Activated naive CD4-positive, alpha-beta T cell treated with anti-CD3 and anti-CD28 coated beads for 36 hours (primary cell): ENCODE measurements around the gene CAMK1D. TPM values are rescaled to one million over a fixed set of nuclear protein-coding genes. Genes with fewer than 3 reads are reported as not detected.

Source experiments
- CTCF ChIA-PET: fragments of 350-600 bp; sonication (Branson Sonifier 250); formaldehyde crosslinking; loops from one replicate; lab custom pipeline; 2021; ENCODE audit warnings: antibody characterized with exemption; lab: Charles Lee
- DNase-seq: peaks from one replicate; pipeline ENCODE4 v3.0.0-alpha.2; 2020
- H3K27ac Mint-ChIP-seq: one replicate; pipeline ENCODE4 v1.8.0; 2021; ENCODE audit warnings: mild to moderate bottlenecking, mixed read lengths
- H3K27me3 Mint-ChIP-seq: one replicate; pipeline ENCODE4 v1.8.0; 2021; ENCODE audit warnings: low read depth, mixed read lengths
- H3K36me3 Mint-ChIP-seq: one replicate; pipeline ENCODE4 v1.8.0; 2021; ENCODE audit warnings: low read depth, mixed read lengths
- H3K4me1 Mint-ChIP-seq: one replicate; pipeline ENCODE4 v1.8.0; 2021; ENCODE audit warnings: low read depth, mixed read lengths
- H3K4me3 Mint-ChIP-seq: one replicate; pipeline ENCODE4 v1.8.0; 2021; ENCODE audit warnings: mild to moderate bottlenecking, moderate library complexity, mixed read lengths
- H3K9me3 Mint-ChIP-seq: one replicate; pipeline ENCODE4 v1.8.0; 2021; ENCODE audit warnings: mixed read lengths
- intact Hi-C: fragments of 100-400 bp; cut with micrococcal nuclease; formaldehyde crosslinking; loops from one replicate; pipeline ENCODE4 v1.15.1; 2023
- total RNA-seq, 2 experiments: library from RNA; stranded (reverse); gene quantifications; one replicate each; pipeline ENCODE4 v1.2.3, GENCODE V29; 2021

Gene CAMK1D
- total RNA-seq, 2 experiments from 2014 or later = 9.5 to 11.3 TPM

DNA sequence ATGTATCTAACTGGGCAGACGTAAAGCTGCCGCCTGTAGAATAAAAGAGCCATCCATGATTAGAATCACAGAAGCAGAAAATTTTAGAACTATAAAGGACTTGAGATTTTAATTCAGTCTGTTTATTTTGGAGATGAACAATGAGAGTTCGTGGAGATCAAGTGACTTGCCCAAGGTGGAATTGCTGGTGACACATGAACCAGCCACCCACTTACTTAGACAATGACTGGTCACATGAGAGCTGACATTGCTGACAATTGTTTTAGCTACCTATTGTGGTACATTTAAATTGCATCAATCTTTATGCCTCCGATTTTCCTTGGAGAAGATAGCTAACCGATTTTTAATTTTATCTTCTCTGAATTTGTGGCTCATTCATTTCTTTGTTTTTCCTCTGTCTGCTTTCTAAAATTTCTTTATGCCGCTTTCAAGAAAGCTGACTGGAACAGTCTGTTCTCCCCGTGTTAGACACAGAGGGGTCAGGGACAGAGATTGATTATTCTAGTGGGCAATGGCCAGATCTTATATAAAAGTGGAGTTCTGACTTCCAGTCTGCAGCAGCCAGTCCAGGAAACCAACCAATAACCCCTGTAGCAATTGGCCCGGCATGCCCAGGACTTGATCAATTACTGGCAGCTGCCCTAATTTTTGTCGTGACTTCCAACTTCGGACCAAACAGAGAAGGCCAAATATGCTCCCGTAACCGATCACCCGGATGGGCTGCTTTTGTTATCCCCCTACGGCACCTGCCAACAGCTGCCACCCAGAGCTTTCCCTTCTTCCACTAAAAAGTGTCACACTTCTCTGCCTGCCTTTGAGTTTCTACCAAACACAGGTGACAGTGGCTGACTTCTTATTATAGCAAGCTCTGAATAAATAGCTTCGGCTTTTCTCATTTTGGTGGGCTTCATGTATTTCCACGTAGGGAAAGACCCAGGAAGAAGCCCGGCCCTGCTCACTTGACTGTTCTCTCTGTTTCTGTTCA lies 241.6 kb downstream of the CAMK1D start:
- peaks cover 81% of the 10 kb centered on the region for H3K4me1 Mint-ChIP-seq
- peak; percentile 13 for DNase-seq
- intact Hi-C loops = loop anchor here (2.0 to 5.0 kb wide), 3 partner anchors 44 to 244 kb away; partner anchors contain the start of gene CAMK1D
- peaks cover 6% of the 10 kb centered on the region for H3K36me3 Mint-ChIP-seq
- CTCF ChIA-PET = interaction anchor here (0.7 to 2.2 kb wide), 3 partner anchors 9 to 540 kb away, joined by 3 to 8 read pairs (median 4); no protein-coding TSS in a partner anchor
- no peaks in the 10 kb centered on the region for H3K27me3 Mint-ChIP-seq
- H3K27ac Mint-ChIP-seq = peak overlapping the region; percentile 3
- H3K4me3 Mint-ChIP-seq = peak overlapping the region; percentile 5
- no peaks in the 10 kb centered on the region for H3K9me3 Mint-ChIP-seq

DNA sequence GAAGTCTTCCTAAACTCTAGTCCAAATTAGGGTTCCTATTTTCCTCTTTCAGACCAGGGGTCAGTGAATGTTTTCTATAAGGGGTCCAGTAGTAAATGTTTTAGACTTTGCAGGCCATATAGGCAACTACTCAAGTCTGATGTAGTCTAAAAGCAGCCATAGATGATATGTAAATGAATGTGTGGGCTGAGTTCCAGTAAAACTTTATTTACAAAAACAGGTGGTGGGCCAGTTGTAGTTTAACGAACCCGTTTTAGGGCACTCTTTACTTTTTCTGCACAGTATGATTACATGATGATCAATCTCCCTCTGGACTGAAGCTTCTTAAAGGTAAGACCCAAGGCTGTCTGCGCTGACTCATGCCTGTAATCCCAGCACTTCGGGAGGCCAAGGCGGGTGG lies 243.6 kb downstream of the CAMK1D start:
- Mint-ChIP-seq H3K36me3 (peaks cover 6% of the 10 kb centered on the region), H3K9me3 (no peaks in the 10 kb centered on the region), H3K4me1 (peaks cover 79% of the 10 kb centered on the region), H3K4me3 (no peak overlapping the region), H3K27me3 (no peaks in the 10 kb centered on the region), H3K27ac (peak overlapping the region; percentile 6)
- intact Hi-C loops = loop anchor here (5.0 kb wide), 2 partner anchors 46 to 246 kb away; partner anchors contain the start of gene CAMK1D
- no peak for DNase-seq
- CTCF ChIA-PET = interaction anchor here (1.0 kb wide), 1 partner anchor 63 kb away, joined by 3 read pairs; no protein-coding TSS in a partner anchor

DNA sequence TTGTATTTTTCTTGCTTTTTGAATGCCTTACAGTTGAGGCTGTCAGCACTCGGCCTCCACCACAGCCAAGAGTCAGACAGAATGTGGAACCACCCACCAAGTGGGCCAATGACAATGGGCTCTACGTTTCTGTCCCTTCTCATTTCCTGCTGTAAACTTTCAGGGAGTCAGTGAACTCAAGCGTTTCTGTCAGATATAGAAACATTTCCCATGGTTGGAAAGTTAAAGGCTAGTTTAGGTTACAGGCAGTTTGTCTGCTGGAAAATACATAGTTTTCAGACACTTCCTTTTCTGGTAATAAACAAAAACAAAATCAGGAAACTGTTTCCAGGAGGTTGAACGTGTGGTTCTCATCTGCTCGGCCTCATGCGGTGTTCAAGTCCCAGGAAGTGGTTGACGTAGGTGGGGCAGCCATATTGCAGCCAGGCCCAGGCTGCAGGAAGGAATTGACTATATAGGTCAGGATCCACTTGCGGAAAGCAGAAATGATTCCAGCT lies 245.1 kb downstream of the CAMK1D start:
- intact Hi-C loops = loop anchor here (5.0 kb wide), 2 partner anchors 47 to 247 kb away; partner anchors contain the start of gene CAMK1D
- peak; percentile 67 for DNase-seq
- CTCF ChIA-PET = interaction anchor here (0.8 kb wide), 1 partner anchor 132 kb away, joined by 3 read pairs; no protein-coding TSS in a partner anchor

DNA sequence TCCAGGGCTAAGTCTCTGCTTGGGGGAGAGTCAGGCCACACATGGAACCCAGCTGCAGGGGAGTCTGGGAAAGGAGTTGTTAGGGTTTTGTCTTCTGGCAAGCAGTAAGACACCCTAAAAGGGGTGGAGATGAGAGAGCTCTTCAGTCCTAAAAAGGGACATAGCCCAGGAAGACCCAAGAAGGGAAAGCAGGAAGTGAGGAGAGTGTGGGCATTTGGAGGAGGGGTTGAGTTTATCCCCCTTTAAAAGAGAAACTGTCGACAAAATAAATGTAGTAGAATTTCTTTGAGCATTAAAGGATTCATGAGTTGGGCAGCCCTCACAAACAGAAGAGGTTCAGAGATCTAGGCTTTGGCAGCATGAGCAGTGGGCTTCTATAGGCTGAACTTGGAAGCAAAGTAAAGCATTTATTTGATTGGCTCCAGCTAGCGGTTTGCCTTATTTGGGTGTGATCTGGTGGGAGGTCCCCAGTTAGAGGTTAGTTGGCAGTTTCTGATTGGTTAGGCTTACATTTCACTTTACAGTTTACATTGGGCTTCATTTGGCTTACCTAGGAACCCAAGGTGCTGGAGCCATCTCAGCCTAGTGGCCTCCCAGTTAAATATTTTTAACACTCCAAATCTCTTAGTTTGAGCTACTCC lies 246.7 kb downstream of the CAMK1D start:
- intact Hi-C loops = no loop called here
- Mint-ChIP-seq H3K36me3 (peaks cover 6% of the 10 kb centered on the region), H3K4me3 (no peak overlapping the region), H3K4me1 (peaks cover 61% of the 10 kb centered on the region), H3K27ac (no peak overlapping the region), H3K27me3 (no peaks in the 10 kb centered on the region), H3K9me3 (no peaks in the 10 kb centered on the region)
- CTCF ChIA-PET = no interaction called here
- DNase-seq = no peak

More for the DNA sequence above, 245.1 kb downstream of the CAMK1D start:
- Mint-ChIP-seq H3K9me3 (no peaks in the 10 kb centered on the region), H3K27me3 (no peaks in the 10 kb centered on the region), H3K4me1 (peaks cover 76% of the 10 kb centered on the region), H3K36me3 (peaks cover 6% of the 10 kb centered on the region), H3K27ac (peak overlapping the region; percentile 83), H3K4me3 (peak overlapping the region; percentile 30)

- Mint-ChIP-seq H3K27ac (no peak overlapping the region), H3K4me1 (peaks cover 51% of the 10 kb centered on the region), H3K27me3 (no peaks in the 10 kb centered on the region), H3K36me3 (peaks cover 6% of the 10 kb centered on the region), H3K4me3 (no peak overlapping the region), H3K9me3 (no peaks in the 10 kb centered on the region)
- CTCF ChIA-PET = no interaction called here
- intact Hi-C loops = no loop called here
- no peak for DNase-seq
These were observed 247.8 kb downstream of the CAMK1D start for GRCh38 chr10:12597176-12597575.

- H3K4me3 Mint-ChIP-seq = no peak overlapping the region
- no peaks in the 10 kb centered on the region for H3K27me3 Mint-ChIP-seq
- peaks cover 6% of the 10 kb centered on the region for H3K36me3 Mint-ChIP-seq
- CTCF ChIA-PET = no interaction called here
- peaks cover 47% of the 10 kb centered on the region for H3K4me1 Mint-ChIP-seq
- H3K9me3 Mint-ChIP-seq = no peaks in the 10 kb centered on the region
- intact Hi-C loops = no loop called here
- no peak overlapping the region for H3K27ac Mint-ChIP-seq
- DNase-seq = no peak
These were observed 248.7 kb downstream of the CAMK1D start for GRCh38 chr10:12597788-12598765.

GRCh38 chr10:12600652-12601051 lies 251.3 kb downstream of the CAMK1D start:
- intact Hi-C loops = no loop called here
- H3K9me3 Mint-ChIP-seq = no peaks in the 10 kb centered on the region
- H3K27me3 Mint-ChIP-seq = no peaks in the 10 kb centered on the region
- H3K27ac Mint-ChIP-seq = no peak overlapping the region
- no peaks in the 10 kb centered on the region for H3K36me3 Mint-ChIP-seq
- CTCF ChIA-PET = interaction anchor here (1.0 kb wide), 1 partner anchor 10 kb away, joined by 4 read pairs; no protein-coding TSS in a partner anchor
- H3K4me1 Mint-ChIP-seq = peaks cover 32% of the 10 kb centered on the region
- no peak for DNase-seq
- H3K4me3 Mint-ChIP-seq = no peak overlapping the region

- Mint-ChIP-seq H3K9me3 (no peaks in the 10 kb centered on the region), H3K4me1 (peaks cover 27% of the 10 kb centered on the region), H3K4me3 (no peak overlapping the region), H3K27me3 (no peaks in the 10 kb centered on the region), H3K36me3 (no peaks in the 10 kb centered on the region), H3K27ac (no peak overlapping the region)
- intact Hi-C loops = no loop called here
- CTCF ChIA-PET = no interaction called here
- DNase-seq = no peak
These were observed 253.2 kb downstream of the CAMK1D start for GRCh38 chr10:12602521-12602920.

DNA sequence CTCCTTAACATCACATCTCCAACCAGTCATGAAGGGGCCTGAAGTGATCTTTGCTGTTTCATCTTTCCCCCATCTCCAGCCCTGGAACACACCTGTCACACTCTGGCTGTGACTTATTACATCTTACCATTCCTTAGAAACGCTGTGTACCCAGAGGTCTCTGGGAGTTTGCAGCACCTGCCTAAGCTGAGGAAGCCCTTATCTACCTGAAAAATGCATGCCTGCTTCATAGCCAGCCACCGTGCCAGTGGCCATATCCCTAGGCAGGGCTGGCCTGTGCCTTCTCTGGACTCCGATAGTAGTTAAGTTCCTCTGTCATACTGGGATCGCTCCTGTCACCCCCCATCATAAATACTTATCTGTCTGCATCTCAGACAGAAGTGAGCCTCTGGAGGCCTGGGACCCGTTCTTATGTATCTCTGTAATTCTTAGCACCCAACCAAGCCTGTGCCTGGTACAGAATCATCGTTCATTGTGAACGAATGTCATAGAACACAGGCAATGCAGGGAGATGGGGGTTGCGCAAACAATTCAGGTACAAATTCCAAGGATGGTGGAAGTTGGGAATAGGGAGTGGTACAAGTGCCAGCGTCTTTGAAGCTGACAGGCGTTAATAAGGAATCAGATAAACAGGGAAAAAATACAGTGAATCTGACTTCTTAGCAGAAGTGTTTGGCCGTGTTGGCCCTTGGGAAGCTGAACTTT lies 254.6 kb downstream of the CAMK1D start:
- H3K27ac Mint-ChIP-seq = no peak overlapping the region
- intact Hi-C loops = no loop called here
- DNase-seq = no peak
- H3K4me1 Mint-ChIP-seq = peaks cover 14% of the 10 kb centered on the region
- CTCF ChIA-PET = interaction anchor here (0.6 kb wide), 1 partner anchor 50 kb away, joined by 3 read pairs; no protein-coding TSS in a partner anchor
- H3K27me3 Mint-ChIP-seq = no peaks in the 10 kb centered on the region
- no peaks in the 10 kb centered on the region for H3K9me3 Mint-ChIP-seq
- H3K36me3 Mint-ChIP-seq = no peaks in the 10 kb centered on the region
- no peak overlapping the region for H3K4me3 Mint-ChIP-seq

DNA sequence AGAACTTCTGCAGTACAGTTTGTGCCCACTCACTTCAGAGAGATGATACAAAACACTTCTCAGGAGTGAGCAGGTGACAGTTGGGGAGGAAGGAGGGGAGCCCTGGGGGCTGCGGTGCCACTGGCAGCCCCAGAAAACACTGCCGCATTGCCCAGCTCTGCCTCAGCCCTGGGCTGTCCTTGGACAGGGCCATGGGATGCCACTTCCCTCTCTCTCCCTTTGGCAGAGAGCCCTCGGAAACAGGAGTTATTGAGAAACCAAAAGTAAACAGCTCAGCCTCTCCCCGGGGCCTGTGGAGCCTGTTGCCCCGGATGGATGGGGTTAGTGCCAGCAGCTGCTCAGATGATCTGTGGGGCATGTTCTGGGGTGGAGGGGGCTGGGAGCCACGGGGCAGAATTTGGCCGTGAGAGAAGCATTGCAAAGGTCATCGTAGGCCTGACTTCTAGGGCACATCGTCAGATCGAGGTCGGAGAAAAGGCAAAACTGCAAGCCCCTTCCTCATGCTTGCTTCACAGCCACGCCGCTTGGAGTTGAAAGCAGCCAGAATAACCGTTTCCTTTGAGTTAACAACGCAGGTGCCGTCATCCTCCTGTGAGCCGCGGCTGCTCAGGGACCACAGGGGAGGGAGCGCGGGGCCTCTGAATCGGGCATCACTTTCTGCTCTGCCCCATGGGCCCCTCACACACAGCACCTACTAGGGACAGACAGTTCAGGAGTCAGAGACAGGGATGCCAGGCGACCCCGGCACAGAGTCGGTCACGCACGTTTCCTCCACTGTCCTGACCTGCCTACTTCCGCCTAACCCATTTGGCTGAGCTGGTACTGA lies 256.4 kb downstream of the CAMK1D start:
- DNase-seq = peak; percentile 67
- H3K4me3 Mint-ChIP-seq = peak overlapping the region; percentile 84
- H3K4me1 Mint-ChIP-seq = peaks cover 14% of the 10 kb centered on the region
- CTCF ChIA-PET = interaction anchor here (0.7 to 1.1 kb wide), 2 partner anchors 11 to 102 kb away, joined by 3 read pairs; no protein-coding TSS in a partner anchor
- no peaks in the 10 kb centered on the region for H3K36me3 Mint-ChIP-seq
- peak overlapping the region; percentile 96 for H3K27ac Mint-ChIP-seq
- no peaks in the 10 kb centered on the region for H3K27me3 Mint-ChIP-seq
- intact Hi-C loops = no loop called here
- H3K9me3 Mint-ChIP-seq = no peaks in the 10 kb centered on the region
